Vagina (tissue), 2 donors: ENCODE data around the gene APRT. TPM values are rescaled to one million over a fixed set of nuclear protein-coding genes. Genes with fewer than 3 reads are reported as not detected.

ENCODE experiments used
- DNase-seq, 2 donors: peaks; one replicate each; pipeline ENCODE4 v3.0.0-alpha.2; 2017; ENCODE audit errors: extremely low spot score in 2 of 2
- H3K27ac ChIP-seq: fragments of 200-600 bp; sonication (generic); one replicate; pipeline ENCODE4 v1.5.1; 2019
- H3K27me3 ChIP-seq: fragments of 200-600 bp; sonication (generic); one replicate; pipeline ENCODE4 v1.5.1; 2019
- H3K36me3 ChIP-seq, 2 donors: fragments of 200-600 bp; sonication (generic); one replicate each; pipeline ENCODE4 v1.5.1; 2017 to 2019
- H3K4me1 ChIP-seq: fragments of 200-600 bp; sonication (generic); one replicate; pipeline ENCODE4 v1.5.1; 2019
- H3K4me3 ChIP-seq, 2 donors: fragments of 200-600 bp; sonication (generic); 1 replicate in 1 of 2; 2 replicates in 1 of 2; pipeline ENCODE4 v1.5.1; 2016 to 2019
- H3K9me3 ChIP-seq: fragments of 200-600 bp; sonication (generic); one replicate; pipeline ENCODE4 v1.5.1; 2019
- CTCF ChIP-seq, 3 experiments: fragments of 450-650 bp in 2 of 3; fragments of 200-600 bp in 1 of 3; sonication (generic) in 1 of 3; IDR thresholded peaks; one replicate each; pipeline ENCODE4 v1.5.1; 2017 to 2019; ENCODE audit warnings: antibody characterized with exemption in 3 of 3, mild to moderate bottlenecking in 2 of 3, moderate library complexity in 2 of 3
- POLR2A ChIP-seq, 2 donors: fragments of 450-650 bp; IDR thresholded peaks; one replicate each; pipeline ENCODE4 v1.6.1; 2017; ENCODE audit warnings: antibody characterized with exemption in 2 of 2, mild to moderate bottlenecking in 2 of 2, moderate library complexity in 2 of 2
- POLR2AphosphoS5 ChIP-seq, 2 donors: sonication (generic); formaldehyde crosslinking; IDR thresholded peaks; one replicate each; pipeline ENCODE4 v1.9.0; 2017; ENCODE audit warnings: antibody characterized with exemption in 2 of 2, mild to moderate bottlenecking in 2 of 2, low read depth in 1 of 2; ENCODE audit not compliant: insufficient read depth in 1 of 2
- intact Hi-C: fragments of 100-400 bp; cut with DNase I; formaldehyde crosslinking; loops from one replicate; pipeline ENCODE4 v1.15.1; 2023
- total RNA-seq: library from RNA; depleted of rRNA; stranded (reverse); fragments of >200 nt; gene quantifications from one replicate; pipeline ENCODE4 v1.2.3, GENCODE V29; 2016

The APRT gene
- total RNA-seq, 1 donor from 2014 or later = 134 TPM

- no peaks in the 10 kb centered on the region for H3K36me3 ChIP-seq
- no peaks in the 10 kb centered on the region for H3K9me3 ChIP-seq
- intact Hi-C loops = no loop called here
- H3K4me1 ChIP-seq = peaks cover 90% of the 10 kb centered on the region
- TF ChIP-seq POLR2A (IDR thresholded peaks at IDR 0.05) (no peak), CTCF (IDR thresholded peaks at IDR 0.05) (no peak), POLR2AphosphoS5 (IDR thresholded peaks at IDR 0.05; ENCODE audit: insufficient read depth in 1 of 2, low read depth in 1 of 2) (no peak)
- H3K4me3 ChIP-seq = no peak overlapping the region
- no peak for DNase-seq
- H3K27me3 ChIP-seq = no peaks in the 10 kb centered on the region
- H3K27ac ChIP-seq = no peak overlapping the region
Observed at GRCh38 chr16:88763502-88764053, 48.1 kb downstream of the APRT start.

GRCh38 chr16:88762941-88763340 is 48.8 kb downstream of the APRT start:
- DNase-seq = no peak
- Histone ChIP-seq H3K4me1 (peaks cover 90% of the 10 kb centered on the region), H3K9me3 (no peaks in the 10 kb centered on the region), H3K4me3 (no peak overlapping the region), H3K36me3 (no peaks in the 10 kb centered on the region), H3K27me3 (no peaks in the 10 kb centered on the region), H3K27ac (peak overlapping the region; percentile 16)
- intact Hi-C loops = no loop called here
- TF ChIP-seq POLR2AphosphoS5 (IDR thresholded peaks at IDR 0.05; ENCODE audit: insufficient read depth in 1 of 2, low read depth in 1 of 2) = no peak
- TF ChIP-seq CTCF (IDR thresholded peaks at IDR 0.05) = no peak
- TF ChIP-seq POLR2A (IDR thresholded peaks at IDR 0.05) = no peak

GRCh38 chr16:88762258-88762870 is 49.4 kb downstream of the APRT start:
- TF ChIP-seq POLR2AphosphoS5 (IDR thresholded peaks at IDR 0.05; ENCODE audit: insufficient read depth in 1 of 2, low read depth in 1 of 2) = no peak
- no peak for TF ChIP-seq CTCF (IDR thresholded peaks at IDR 0.05)
- no peak for TF ChIP-seq POLR2A (IDR thresholded peaks at IDR 0.05)
- Histone ChIP-seq H3K36me3 (no peaks in the 10 kb centered on the region), H3K9me3 (no peaks in the 10 kb centered on the region), H3K4me1 (peaks cover 88% of the 10 kb centered on the region), H3K27ac (no peak overlapping the region), H3K4me3 (no peak overlapping the region), H3K27me3 (no peaks in the 10 kb centered on the region)
- DNase-seq = no peak
- intact Hi-C loops = no loop called here

GRCh38 chr16:88761830-88762229 is 49.9 kb downstream of the APRT start:
- H3K4me3 ChIP-seq = no peak overlapping the region
- peaks cover 83% of the 10 kb centered on the region for H3K4me1 ChIP-seq
- no peaks in the 10 kb centered on the region for H3K9me3 ChIP-seq
- H3K27ac ChIP-seq = no peak overlapping the region
- no peak for DNase-seq
- TF ChIP-seq CTCF (IDR thresholded peaks at IDR 0.05) = no peak
- no peak for TF ChIP-seq POLR2AphosphoS5 (IDR thresholded peaks at IDR 0.05; ENCODE audit: insufficient read depth in 1 of 2, low read depth in 1 of 2)
- no peak for TF ChIP-seq POLR2A (IDR thresholded peaks at IDR 0.05)
- no peaks in the 10 kb centered on the region for H3K27me3 ChIP-seq
- no peaks in the 10 kb centered on the region for H3K36me3 ChIP-seq
- intact Hi-C loops = no loop called here

- no peak for DNase-seq
- intact Hi-C loops = no loop called here
- Histone ChIP-seq H3K27ac (no peak overlapping the region), H3K4me1 (peaks cover 81% of the 10 kb centered on the region), H3K9me3 (no peaks in the 10 kb centered on the region), H3K36me3 (no peaks in the 10 kb centered on the region), H3K4me3 (no peak overlapping the region), H3K27me3 (no peaks in the 10 kb centered on the region)
- TF ChIP-seq CTCF (IDR thresholded peaks at IDR 0.05) (no peak), POLR2A (IDR thresholded peaks at IDR 0.05) (no peak), POLR2AphosphoS5 (IDR thresholded peaks at IDR 0.05; ENCODE audit: insufficient read depth in 1 of 2, low read depth in 1 of 2) (no peak)
Observed at GRCh38 chr16:88761143-88761534, 50.6 kb downstream of the APRT start.
